Measurements from ENCODE around the gene KLHL26.
A peak's percentile ranks its signal among the peaks of the same experiment; 100 is the strongest.

Gene KLHL26

DNA sequence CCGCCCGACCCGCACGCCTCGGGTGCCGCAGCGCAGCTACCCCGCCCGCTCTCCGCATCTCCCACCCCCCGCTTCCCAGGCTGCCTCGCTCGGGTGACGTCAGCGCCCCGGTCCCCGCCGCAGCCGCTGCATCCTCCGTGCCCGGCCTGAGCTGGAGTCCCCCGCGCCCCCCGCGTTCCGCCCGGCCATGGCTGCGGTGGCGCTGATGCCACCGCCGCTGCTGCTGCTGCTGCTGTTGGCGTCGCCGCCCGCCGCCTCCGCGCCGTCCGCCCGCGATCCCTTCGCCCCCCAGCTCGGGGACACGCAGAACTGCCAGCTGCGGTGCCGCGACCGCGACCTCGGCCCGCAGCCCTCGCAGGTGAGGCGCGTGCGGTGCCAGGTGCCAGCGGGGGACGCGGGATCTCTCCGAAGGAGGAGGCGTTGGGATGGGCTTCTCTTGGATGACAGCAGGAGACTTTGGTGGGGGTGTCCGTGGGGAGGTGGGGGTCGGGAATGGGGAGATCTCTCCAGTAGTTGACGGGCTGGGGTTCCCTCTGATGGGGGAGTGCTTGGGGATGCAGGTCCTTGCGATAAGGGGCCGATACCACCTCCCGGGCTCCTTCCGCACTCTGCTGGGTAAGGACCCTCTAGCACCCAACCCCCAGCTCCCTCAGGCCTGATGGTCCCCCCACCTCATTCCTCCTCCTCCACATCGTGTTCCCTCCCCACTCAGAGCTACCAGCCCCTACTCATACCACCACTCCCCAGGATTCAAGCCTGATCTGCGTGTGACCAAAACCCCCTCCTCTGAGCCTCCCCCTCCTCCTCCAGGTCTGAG lies 23.8 kb upstream of the KLHL26 start, which contains the start of gene TMEM59L:
TSS of gene TMEM59L (plus strand) at position 99 of the 817 bp plus-strand sequence. CDS start at position 188, 89 bp downstream.
- no peak for DNase-seq (ENCODE audit: low read depth)

DNA sequence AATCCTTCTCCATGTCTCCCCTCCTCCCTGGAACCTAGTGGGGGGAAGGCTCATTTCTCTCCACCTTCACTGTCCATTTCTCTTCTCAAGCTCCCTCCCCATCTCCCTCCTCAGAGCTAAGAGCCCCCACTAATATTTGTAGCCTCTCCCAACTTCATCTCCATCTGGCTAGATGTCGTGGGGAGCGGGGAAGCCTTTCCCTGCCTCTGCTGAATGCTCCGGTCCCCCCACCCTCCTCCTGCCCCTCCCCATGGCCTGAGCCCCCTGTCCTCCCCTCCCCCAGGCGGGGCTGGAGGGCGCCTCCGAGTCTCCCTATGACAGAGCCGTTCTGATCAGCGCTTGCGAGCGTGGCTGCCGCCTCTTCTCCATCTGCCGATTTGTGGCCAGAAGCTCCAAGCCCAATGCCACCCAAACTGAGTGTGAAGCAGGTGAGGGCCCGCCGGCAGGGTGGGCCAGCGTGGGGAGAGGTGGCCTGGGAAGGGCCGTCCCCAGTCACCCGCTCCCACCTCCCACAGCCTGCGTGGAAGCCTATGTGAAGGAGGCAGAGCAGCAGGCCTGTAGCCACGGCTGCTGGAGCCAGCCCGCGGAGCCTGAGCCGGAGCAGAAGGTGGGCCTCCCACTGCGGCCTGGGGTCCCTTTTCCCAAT lies 23.1 kb upstream of the KLHL26 start:
- no peak for DNase-seq (ENCODE audit: low read depth)

DNA sequence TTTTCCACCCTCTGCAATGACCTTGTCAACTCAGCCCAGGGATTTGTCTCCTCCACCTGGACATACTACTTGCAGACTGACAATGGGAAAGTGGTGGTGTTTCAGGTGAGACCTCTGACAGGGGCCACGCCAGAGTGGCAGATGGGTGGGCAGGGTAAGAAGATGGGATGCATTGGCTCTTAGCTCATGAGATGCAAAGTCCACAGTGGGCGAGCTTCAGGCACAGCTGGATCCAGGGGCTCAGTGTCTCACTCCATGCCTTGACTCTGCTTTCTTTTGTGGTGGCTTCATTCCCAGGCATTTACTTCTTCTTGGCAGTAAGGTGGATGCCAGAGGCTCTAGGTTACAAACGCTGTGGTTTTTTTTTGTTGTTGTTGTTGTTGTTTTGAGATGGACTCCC lies 20.8 kb upstream of the KLHL26 start:
- DNase-seq (ENCODE audit: low read depth): no peak

DNA sequence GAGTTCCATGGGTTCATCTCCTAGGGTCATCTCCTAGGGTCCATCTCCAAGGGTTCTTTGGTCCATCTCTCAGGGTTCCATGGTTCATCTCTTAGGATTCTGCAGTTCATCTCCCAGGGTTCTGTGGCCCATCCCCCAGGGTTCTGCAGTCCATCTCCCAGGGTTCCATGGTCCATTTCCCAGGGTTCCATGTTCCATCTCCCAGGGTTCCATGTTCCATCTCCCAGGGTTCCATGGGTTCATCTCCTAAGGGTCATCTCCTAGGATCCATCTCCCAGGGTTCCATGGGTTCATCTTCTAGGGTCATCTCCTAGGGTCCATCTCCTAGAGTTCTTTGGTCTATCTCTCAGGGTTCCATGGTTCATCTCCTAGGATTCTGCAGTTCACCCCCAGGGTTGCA lies 19.3 kb upstream of the KLHL26 start:
- DNase-seq (ENCODE audit: low read depth): no peak

DNA sequence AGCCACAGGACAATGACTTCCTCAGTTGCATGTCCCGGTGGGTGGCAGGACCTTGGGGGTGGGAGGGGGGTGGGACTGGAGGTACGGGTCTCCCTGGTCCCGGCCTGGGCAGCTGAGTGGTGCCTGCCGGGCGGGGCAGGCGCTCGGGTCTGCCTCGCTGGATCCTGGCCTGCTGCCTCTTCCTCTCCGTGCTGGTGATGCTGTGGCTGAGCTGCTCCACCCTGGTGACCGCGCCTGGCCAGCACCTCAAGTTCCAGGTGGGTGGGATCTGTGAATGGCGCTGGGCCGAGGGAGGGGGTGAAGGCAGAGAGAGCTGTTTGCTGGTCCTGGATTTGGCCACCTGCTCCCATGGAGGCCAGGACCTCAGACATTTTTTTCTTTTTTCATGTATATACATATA lies 18.6 kb upstream of the KLHL26 start:
- no peak for DNase-seq (ENCODE audit: low read depth)

DNA sequence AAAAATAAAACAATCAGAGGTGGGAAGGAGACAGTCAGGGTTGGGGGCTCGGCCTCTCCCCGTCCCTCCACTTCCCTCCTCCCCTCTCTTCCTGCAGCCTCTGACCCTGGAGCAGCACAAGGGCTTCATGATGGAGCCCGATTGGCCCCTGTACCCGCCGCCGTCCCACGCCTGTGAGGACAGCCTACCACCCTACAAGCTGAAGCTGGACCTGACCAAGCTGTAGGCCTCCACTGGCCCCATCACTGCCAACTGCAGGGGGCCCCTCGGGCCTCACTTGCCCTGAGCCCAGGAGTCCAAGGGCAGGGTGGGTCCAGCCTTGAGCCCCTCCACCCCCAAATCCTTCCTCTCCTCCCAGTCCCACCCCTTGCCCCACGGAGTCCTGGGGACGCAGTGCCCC lies 16.5 kb upstream of the KLHL26 start:
- no peak for DNase-seq (ENCODE audit: low read depth)

DNA sequence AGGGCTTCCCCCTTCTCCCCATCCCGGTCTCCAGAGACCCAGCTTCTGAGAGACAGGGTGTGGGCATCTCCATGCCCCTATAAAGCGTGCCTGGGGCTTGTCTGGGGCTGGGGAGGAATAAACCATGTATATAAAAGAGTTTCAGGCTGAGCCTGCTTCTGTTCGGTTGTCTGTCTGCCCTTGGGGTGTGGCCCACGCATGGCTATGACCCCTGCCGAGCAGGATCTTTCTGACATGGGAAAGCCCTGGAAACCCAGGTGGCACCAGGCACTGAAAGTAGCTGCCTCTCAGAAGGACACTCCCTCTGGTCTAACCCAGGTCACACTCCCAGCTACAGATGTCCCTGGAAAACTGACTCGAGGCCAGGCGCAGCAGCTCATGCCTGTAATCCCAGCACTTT lies 15.9 kb upstream of the KLHL26 start:
- no peak for DNase-seq (ENCODE audit: low read depth)

DNA sequence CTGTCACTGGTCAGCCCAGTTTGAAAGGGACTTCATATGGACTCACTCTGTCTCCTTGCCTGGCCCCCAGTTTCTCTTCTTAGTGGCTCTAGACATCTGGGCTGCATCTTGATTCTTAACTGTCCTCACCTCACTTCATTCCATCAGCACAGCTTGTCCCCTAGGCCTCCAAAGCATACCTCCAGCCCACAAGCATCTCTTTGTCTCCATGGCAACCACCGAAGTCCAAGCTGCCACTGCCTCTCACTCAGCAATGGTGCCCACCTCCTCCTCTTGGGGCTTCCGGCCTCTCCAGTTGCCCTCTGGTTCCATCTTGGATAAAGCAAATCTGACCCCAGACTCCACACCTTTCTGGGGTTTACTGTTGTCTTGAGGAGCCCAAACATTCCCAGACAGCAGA lies 9.9 kb upstream of the KLHL26 start:
- no peak for DNase-seq (ENCODE audit: low read depth)

DNA sequence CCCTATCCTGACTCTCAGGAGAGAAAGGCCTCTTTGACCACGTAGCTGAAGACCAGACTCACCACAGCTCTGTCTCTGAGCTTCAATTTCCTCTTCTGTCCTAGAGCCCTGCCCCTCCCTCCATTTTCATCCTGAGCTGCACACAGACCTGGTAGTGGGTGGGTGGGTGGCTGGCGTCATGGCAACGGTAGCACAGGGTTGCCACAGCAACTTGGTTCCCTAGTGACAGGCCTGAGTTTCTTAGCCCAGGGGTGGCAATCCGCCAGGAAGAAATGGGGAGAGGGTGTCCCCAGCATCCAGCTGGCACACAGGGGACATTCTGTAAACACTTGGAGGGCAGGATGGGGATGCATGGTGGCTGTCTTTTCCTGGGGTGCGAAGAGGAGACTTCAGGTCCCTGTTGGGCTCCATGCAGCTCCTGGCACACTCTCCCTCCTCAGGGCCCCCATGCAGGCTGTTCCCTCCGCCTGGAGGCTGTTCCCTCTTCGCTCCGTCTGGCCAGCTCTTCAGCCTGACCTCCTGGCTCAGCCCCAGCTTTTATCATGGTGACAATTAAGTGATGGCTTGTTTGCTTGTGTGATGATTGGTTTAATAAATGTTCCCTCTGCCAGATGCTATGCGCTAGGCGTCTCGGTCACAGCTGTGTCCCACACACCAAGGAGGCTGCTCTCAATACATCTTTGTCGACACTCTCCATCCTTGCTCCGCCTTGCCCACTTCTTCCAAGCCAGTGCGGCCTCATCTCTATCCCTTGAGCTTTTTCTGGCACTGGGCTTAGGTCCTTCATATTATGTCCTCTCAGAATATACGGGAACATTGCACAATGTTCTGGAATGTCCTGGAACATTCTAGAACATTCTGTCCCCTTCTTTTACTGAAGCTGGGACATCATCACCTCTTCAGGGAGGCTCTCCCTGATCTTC lies 7.4 kb upstream of the KLHL26 start:
- no peak for DNase-seq (ENCODE audit: low read depth)

DNA sequence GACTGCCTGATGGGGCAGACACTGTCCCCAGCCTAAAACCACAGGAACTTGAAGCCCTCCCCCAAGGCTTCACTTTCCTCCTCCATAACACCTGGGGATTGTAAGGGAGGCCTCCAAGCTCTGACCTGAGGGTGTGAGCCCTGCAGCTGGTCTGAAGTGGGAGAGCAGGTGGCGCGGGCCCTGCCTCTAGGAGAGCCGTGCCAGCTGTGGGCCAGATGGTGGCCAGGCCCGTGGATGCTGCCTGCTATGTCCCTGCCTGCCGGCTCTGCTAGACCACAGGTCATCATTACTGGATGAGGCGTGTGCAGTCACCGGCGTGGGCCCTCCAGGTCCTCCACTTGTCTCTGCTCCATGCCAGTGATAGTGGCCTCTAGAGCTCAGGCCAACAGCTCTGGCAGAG lies 3.5 kb upstream of the KLHL26 start:
- DNase-seq (ENCODE audit: low read depth): no peak

DNA sequence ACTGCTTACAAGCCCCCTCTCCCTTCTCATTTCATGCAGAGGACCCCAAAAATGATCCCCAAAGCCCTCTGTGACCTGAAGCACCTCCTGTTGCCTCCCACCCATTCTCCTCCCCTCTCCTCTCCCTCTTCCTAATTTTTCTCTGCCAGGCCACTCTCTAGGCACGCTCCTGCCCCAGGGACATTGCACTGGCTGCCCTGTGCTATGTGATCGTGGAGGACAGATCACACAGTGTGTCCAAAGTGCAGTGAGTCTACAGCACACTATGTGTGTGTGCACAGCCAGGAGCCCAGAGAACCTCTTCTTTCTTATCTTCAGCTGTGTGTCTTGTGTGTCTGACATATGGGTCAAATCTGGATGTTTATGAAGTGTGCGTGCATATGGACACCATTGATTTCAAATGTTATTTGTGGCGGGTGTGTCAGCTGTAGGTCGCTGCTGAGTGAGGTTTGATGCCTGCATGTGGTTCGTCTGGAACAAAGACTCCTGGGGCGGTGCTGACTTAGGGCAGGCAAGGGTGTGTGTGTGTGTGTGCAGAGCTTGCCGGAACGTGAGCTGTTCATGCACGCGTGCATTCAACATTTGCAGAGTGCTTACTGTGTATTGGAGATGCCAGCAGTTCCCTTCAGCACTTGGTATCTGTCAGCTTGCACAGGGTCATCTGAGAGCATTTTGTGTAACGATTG lies 2.1 kb upstream of the KLHL26 start:
- DNase-seq (ENCODE audit: low read depth): no peak

DNA sequence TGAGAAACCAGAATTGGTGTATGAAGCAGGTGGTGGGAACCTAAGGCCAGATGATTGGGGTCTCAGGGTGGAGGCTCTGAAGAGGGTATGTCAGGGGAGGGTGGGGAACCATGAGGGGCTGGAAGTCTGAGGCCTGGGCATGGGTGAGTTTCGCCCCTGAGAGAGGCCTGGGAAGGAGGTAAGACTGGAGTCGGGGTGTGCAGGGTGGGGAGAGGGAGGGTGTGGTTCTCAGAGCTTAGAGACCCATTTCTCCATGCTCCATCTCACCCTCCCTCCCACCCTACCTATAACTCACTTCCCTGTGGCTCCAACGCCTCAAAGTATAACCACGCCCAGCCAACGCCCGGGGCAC lies 1.0 kb upstream of the KLHL26 start:
- DNase-seq (ENCODE audit: low read depth): no peak

DNA sequence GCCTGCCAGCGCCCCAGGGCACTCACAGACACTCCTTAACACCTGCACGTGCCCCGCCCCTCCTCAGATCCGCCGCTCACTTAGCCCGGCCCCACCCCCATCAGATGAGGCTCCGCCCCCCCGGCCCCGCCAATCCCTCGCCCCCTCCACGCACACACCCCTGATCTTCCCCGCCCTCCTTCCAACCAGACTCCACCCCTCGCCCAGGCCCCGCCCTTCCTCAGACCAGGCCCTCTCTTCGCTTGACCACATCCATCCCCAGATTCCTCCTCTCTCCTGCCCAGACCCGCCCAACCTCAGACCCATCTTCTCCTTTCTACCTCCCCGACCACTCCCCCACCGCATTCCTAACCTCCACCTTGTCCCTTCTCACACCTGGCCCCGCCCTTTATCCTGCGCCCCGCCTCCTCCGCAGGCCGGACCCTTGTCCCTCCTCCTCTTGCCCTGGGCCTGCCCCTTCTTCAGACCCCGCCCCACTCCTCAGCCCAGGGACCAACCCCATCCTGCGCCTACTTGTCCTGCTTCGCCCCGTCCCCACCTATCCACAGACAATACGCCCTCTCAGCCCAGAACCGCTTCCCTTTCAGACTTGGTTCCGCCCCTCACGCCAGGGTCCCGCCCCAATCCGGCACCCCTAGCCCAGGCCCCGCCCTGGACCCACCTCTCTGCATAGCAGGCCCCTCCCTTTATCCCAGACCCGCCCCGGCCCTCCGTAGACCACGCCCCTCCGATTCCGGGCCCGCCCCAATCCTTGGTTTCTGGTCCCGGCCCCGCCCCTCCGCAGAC lies 452 bp upstream of the KLHL26 start:
- DNase-seq (ENCODE audit: low read depth): peak; percentile 99

DNA sequence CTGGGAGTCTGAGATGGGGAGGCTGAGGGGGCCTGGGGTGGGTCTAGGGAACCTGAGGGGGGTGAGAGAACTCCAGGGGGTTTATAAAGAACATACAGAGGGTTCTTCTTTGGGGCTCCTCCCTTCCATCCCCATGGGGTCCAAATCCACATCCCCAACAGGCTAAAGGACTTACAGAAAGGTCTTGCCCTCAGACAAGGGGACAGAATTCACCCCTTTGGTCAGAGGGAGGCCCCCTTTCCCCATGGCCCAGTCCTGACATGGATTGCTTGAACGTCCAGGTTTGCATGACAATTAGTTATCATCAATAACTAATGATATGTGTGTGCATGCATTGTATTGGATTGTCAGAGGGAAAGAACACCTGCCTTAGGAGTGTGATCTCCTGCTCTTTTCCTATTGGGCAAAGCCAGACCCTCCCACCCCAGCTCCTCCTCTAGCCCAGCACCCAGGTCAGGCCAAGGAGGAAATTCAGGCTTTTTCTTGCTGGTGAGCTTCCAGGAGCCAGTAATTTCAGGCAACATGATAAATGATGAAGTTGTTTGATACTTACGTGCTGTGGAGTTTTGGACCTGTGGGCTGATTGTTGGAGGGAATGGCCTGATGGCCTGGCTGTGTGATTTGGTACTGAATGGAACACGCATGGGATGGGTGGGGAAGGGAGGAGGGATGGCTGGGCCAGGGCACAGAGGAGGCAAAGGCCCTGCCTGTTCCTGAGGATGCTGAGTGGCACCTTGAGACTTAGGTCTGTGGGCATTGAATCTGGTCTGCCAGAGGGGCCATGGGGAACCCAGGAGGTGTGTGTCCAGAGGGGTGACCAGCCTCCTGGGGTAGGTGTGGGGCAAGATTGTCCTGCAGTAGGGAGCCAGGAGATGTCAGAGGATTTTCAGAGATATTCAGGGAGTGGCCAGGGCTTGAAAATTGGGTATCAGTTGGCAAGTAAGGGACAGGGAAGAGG lies 1.1 kb downstream of the KLHL26 start:
- no peak for DNase-seq (ENCODE audit: low read depth)

DNA sequence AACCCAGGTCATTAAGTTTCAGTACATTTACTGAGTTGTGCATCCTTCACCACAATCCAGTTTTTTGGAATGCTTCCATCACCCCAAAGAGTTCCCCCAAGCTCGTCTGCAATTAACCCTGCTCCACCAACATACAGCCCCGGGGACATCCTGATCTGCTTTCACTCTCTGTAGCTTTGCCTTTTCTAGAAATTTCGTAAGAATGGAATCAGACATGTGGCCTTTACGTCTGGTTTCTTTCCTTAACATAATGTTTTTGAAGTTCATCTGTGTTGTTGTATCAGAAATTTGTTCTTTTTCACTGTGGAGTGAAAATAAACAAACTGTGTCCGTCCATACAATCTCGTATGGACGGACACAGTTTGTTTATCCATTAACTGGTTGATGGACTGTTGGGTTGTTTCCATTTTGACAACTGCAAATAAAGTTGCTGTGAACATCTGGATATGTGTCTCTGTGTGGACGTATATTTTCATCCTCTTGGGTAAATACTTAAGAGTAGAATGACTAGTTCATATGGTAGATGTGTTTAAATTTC lies 2.9 kb downstream of the KLHL26 start:
- no peak for DNase-seq (ENCODE audit: low read depth)

DNA sequence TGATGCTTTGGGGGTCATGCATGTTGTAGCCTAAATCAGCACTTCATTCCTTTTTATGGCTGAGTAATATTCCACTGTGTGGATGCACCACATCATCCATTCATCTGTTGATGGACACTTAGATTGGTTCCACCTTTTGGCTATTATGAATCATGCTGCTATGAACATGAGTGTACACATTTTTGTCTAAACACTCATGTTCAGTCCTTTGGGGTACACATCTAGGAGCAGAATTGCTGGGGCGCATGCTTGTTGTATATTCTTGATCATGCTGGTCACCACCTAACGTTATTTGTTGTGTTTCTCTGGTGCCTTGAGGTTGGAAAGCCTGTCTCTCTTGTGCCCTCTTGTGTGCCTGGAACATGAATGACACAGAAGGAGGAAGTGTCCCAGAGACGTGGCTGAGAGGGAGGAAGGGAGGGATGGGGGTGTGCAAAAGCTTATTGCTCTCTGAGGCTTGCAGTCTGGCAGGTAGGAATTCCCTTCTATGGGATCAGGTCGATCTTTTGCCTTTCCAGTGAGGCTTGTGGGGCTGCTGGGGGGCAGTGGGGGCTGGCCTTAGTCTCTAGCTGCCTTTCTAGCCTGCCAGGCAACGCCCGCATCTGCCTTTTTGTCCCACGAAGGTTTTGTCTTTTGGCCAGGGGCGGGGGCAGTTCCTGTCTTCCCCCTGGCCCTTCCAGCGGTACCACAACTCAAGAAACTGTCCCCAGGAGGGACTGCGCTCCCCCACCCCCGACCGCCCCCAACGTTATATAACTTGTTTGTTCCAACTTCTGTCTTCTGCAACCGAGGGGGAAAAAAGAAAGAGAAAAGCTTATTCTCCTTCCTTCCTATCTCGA lies 7.6 kb downstream of the KLHL26 start:
- no peak for DNase-seq (ENCODE audit: low read depth)

DNA sequence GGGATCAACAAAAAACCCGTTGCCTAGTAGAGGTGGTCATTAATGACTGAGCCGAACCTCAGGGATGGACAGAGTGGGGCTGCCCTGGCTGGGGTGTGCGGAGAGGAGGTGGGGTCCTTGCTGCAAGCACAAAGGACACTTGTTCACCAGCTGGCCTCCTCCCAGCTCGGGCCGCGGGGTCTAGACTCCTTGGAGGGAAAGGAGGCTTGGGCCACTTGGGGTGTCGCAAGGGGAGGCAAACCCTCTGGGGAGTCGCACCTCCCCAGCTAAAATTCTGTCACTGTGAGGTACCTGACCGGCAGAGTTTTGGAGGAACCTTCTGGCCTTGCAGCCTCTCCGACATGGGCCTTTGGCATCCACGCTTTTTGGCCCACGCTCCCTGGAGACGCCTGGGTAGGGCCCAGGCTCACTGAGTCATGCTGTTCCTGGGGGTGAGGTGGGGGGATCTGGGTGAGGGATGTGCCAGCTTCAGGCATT lies 8.2 kb downstream of the KLHL26 start:
- no peak for DNase-seq (ENCODE audit: low read depth)

DNA sequence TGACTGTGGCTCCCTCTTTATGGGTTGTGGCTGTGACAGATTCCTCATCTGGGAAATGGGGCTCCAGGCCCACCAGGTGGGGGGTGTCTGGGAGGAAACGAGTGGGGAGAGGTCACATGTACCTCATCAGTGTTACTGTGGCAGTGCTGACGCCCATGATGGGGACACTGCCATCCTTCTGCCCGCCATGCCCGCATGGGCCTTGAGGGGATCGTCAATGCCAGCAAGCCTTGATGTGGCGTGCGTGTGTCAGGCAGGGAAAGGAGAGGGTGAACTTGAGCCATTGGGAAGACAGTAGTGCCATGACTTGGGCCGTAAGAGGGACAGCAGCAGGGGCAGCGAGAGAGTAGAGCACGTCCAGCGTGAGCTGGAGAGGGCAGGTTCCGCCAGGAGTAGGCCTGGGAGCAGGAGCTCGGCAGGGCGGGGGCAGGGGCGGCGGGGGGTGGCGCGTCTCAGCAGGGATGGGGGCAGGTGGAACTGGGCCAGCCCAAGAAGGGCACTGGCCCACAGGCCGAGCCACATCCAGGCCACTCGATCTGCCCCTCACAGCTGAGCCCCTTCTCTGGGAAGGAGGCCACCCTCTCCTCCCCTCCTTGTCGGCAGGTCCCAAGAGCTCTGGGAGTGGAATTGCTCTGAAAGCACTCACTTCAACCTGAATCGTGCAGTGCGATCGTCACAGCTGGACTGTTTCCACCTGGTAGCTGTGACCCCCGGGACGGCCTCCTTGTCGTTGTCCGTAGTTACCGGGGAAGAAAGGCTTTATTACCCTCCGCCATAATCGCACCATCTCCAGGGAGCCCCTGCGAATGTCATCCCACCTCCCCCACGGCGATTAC lies 9.9 kb downstream of the KLHL26 start:
- no peak for DNase-seq (ENCODE audit: low read depth)
